Mammary epithelial cell (primary cell): ENCODE data around the gene TRABD2A.

Experiments
- CTCF ChIP-seq, 2 donors: IDR thresholded peaks in 1 of 2; conservative IDR thresholded peaks in 1 of 2; 2 replicates each; pipeline ENCODE4 v1.5.1; 2011 to 2012; ENCODE audit warnings: inconsistent platforms in 2 of 2, low read length in 2 of 2, mild to moderate bottlenecking in 2 of 2, control low read depth in 1 of 2, low read depth in 1 of 2; ENCODE audit not compliant: insufficient read depth in 1 of 2; ENCODE audit errors: extremely low read depth in 1 of 2
- EZH2 ChIP-seq: IDR thresholded peaks from 2 replicates; pipeline ENCODE4 v1.6.1; 2012; ENCODE audit warnings: low read length, inconsistent platforms, borderline replicate concordance

- TF ChIP-seq CTCF (conservative IDR thresholded peaks at IDR 0.05 in 1 of 2, IDR thresholded peaks at IDR 0.05 in 1 of 2; ENCODE audit: extremely low read depth in 1 of 2, insufficient read depth in 1 of 2, low read depth in 1 of 2, low read length in 2 of 2) (no peak), EZH2 (no peak)
Measured at GRCh38 chr2:84792856-84793522, 87.9 kb downstream of the TRABD2A start.
